ENCODE measurements around the gene CBX6. TPM values are rescaled to one million over a fixed set of nuclear protein-coding genes. Genes with fewer than 3 reads are reported as not detected.

CBX6 gene
- polyA plus RNA-seq, 1 donor from 2014 or later = 7.1 TPM

DNA sequence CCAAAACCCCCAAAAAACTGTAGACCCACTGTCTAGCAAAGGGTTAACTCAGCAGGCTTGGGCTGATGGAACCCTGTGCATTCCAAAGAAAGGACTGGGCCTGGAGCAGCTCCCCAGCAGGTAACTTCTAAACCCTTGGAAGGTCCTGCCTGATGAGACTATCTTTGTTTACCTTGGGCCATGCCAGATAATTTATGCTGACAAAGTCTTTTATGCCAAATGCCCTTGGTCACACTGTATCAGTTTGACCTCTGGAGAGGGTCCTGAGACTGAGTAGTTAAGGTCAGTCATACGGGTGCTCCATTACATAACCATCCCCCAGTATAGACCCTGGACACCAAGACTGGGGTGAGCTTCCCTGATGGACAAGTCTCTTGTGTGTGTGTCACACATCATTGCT is 56.2 kb downstream of the CBX6 start:
- Mint-ChIP-seq H3K9me3 (peaks cover 0 to 7% (median 0%) of the 10 kb centered on the region in 3 donors), H3K27ac (no peak overlapping the region), H3K4me3 (no peak overlapping the region), H3K27me3 (peaks cover 29% of the 10 kb centered on the region), H3K4me1 (peaks cover 0 to 3% (median 1%) of the 10 kb centered on the region in 3 donors), H3K36me3 (no peaks in the 10 kb centered on the region)

Other genes starting within 250 kb of the CBX6 start
- not detected for gene FAM227A, start 215.8 kb downstream of the CBX6 start, polyA plus RNA-seq
- gene CBY1, start 215.6 kb downstream of the CBX6 start, polyA plus RNA-seq = 4.9 TPM
- gene TOMM22, start 190.3 kb downstream of the CBX6 start, polyA plus RNA-seq = 67.0 TPM
- gene JOSD1, start 171.3 kb downstream of the CBX6 start, polyA plus RNA-seq = 5.4 TPM
- 46.7 TPM for gene GTPBP1, start 166.3 kb downstream of the CBX6 start, polyA plus RNA-seq
- 206 TPM for gene SUN2, start 116.2 kb downstream of the CBX6 start, polyA plus RNA-seq
- 9.0 TPM for gene DNAL4, start 78.1 kb downstream of the CBX6 start, polyA plus RNA-seq
- gene NPTXR, start 28.2 kb downstream of the CBX6 start, polyA plus RNA-seq = 0.04 TPM
- gene APOBEC3A, start 85.4 kb upstream of the CBX6 start, polyA plus RNA-seq = not detected
- gene APOBEC3B, start 110.1 kb upstream of the CBX6 start, polyA plus RNA-seq = 7.0 TPM
- gene APOBEC3C, start 142.0 kb upstream of the CBX6 start, polyA plus RNA-seq = 268 TPM
- gene APOBEC3D, start 148.9 kb upstream of the CBX6 start, polyA plus RNA-seq = 22.0 TPM
- 33.0 TPM for gene APOBEC3F, start 168.6 kb upstream of the CBX6 start, polyA plus RNA-seq
- 90.7 TPM for gene APOBEC3G, start 205.1 kb upstream of the CBX6 start, polyA plus RNA-seq
- gene APOBEC3H, start 225.0 kb upstream of the CBX6 start, polyA plus RNA-seq = 0.48 TPM

Data from IgD-negative memory B cell (primary cell).